OCI-LY7 (cell line): ENCODE data around the gene XRCC5. TPM values are rescaled to one million over a fixed set of nuclear protein-coding genes. Genes with fewer than 3 reads are reported as not detected.

Source experiments
- BruUV-seq: library from RNA; stranded (reverse); fragments of 400-500 nt; replicated peaks from 2 replicates; lab custom pipeline; 2021; lab: Mats Ljungman, UMichigan
- CTCF ChIA-PET: fragments of 300-600 bp; sonication (Branson Sonifier 250); formaldehyde crosslinking; loops from one replicate; lab custom pipeline; 2022; ENCODE audit warnings: antibody characterized with exemption; ENCODE audit not compliant: unreplicated experiment; lab: Charles Lee
- POLR2A ChIA-PET: fragments of 300-600 bp; sonication (Branson Sonifier 250); formaldehyde crosslinking; loops from one replicate; lab custom pipeline; 2022; ENCODE audit warnings: antibody characterized with exemption; lab: Charles Lee
- DNase-seq: peaks from one replicate; pipeline ENCODE4 v3.0.0-alpha.2; 2015; ENCODE audit warnings: low spot score
- H2AFZ ChIP-seq: fragments of 200-600 bp; sonication (generic), shearing (Covaris generic); 2 replicates; pipeline ENCODE4 v1.6.1; 2014; ENCODE audit warnings: mild to moderate bottlenecking, antibody characterized with exemption, low read length, moderate library complexity
- H3K27ac ChIP-seq: fragments of 200-600 bp; sonication (generic); 2 replicates; pipeline ENCODE4 v1.5.1; 2014; ENCODE audit warnings: mixed run types, low read depth, mild to moderate bottlenecking, moderate library complexity, low read length, inconsistent platforms; ENCODE audit not compliant: poor library complexity, severe bottlenecking
- H3K36me3 ChIP-seq: fragments of 200-600 bp; sonication (generic); 2 replicates; pipeline ENCODE4 v1.6.1; 2014; ENCODE audit warnings: mild to moderate bottlenecking, antibody characterized with exemption, low read length, moderate library complexity, mixed read lengths; ENCODE audit not compliant: insufficient read depth
- H3K4me1 ChIP-seq: fragments of 200-600 bp; sonication (generic); 2 replicates; pipeline ENCODE4 v1.5.1; 2014; ENCODE audit warnings: mild to moderate bottlenecking, low read length; ENCODE audit not compliant: insufficient read depth, poor library complexity, severe bottlenecking
- H3K4me2 ChIP-seq: fragments of 200-600 bp; sonication (generic); 2 replicates; pipeline ENCODE4 v1.6.1; 2014; ENCODE audit warnings: mild to moderate bottlenecking, low read length
- H3K4me3 ChIP-seq: fragments of 200-600 bp; sonication (generic); 2 replicates; pipeline ENCODE4 v1.5.1; 2014; ENCODE audit warnings: mild to moderate bottlenecking, low read depth, low read length; ENCODE audit not compliant: poor library complexity, severe bottlenecking
- H3K79me2 ChIP-seq: fragments of 200-600 bp; sonication (generic); 2 replicates; pipeline ENCODE4 v1.6.1; 2016; ENCODE audit warnings: low read depth, mild to moderate bottlenecking, low read length, moderate library complexity, mixed read lengths; ENCODE audit not compliant: insufficient read depth
- H3K9me2 ChIP-seq: fragments of 200-600 bp; sonication (generic); 2 replicates; pipeline ENCODE4 v1.6.1; 2016; ENCODE audit warnings: mild to moderate bottlenecking, low read length, mixed read lengths; ENCODE audit not compliant: insufficient read depth
- H3K9me3 ChIP-seq: fragments of 200-600 bp; sonication (generic); 2 replicates; pipeline ENCODE4 v1.6.1; 2014; ENCODE audit warnings: mild to moderate bottlenecking, mixed run types, low read length, mixed read lengths
- H4K20me1 ChIP-seq: fragments of 200-600 bp; sonication (generic); 2 replicates; pipeline ENCODE4 v1.6.1; 2014; ENCODE audit warnings: mild to moderate bottlenecking, antibody characterized with exemption, low read length, moderate library complexity, mixed read lengths; ENCODE audit not compliant: insufficient read depth
- EZH2phosphoT487 ChIP-seq: fragments of 200-600 bp; sonication (generic); IDR thresholded peaks from 2 replicates; pipeline ENCODE4 v1.6.1; 2018; ENCODE audit warnings: low read depth, borderline replicate concordance, mild to moderate bottlenecking, mixed run types, antibody characterized with exemption, low read length, moderate library complexity, mixed read lengths
- intact Hi-C: fragments of 100-400 bp; cut with micrococcal nuclease; formaldehyde crosslinking; loops from one replicate; pipeline ENCODE4 v1.10.0; 2022; ENCODE audit not compliant: unreplicated experiment
- total RNA-seq, 2 experiments: library from RNA; depleted of rRNA in 1 of 2; stranded (reverse); fragments of >200 nt in 1 of 2; shearing (Covaris generic) in 1 of 2; gene quantifications; 2 replicates each; pipeline ENCODE4 v1.2.3, GENCODE V29; 2014 to 2022
- TF ChIP-seq, protein P1 (sequence below): fragments of 200-600 bp; sonication (generic); conservative IDR thresholded peaks from 2 replicates; pipeline ENCODE4 v1.5.1; 2014; ENCODE audit warnings: mild to moderate bottlenecking, antibody characterized with exemption, low read length, moderate library complexity, mixed read lengths

Gene XRCC5
- total RNA-seq, 2 experiments from 2014 or later = 174 to 344 TPM

DNA sequence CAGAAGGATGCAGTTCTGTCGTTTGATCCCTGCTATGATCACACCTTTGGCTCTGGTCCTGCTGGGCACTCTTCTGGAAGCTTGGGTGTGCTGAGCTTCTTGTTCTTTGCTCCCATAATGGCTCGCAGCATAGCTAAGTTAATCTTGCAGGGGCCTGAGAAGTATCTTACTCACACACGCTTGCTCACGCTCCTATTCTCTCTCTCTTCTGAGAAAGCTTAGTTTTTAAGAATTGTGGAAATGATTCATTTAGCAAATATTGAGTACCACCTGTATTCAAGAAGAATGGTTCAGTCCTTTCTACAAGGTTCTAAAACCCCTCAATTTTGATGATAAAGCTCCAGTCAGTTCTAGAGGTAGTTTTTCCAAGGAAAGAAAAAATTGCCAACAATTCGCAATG lies 40.6 kb downstream of the XRCC5 start:
- H3K4me3 ChIP-seq = no peak overlapping the region
- H3K4me1 ChIP-seq = no peaks in the 10 kb centered on the region
- H2AFZ ChIP-seq = no peak overlapping the region
- ChIA-PET POLR2A (interaction anchor here (2.4 kb wide), 1 partner anchor 15 kb away, joined by 9 read pairs; no protein-coding TSS in a partner anchor), CTCF (interaction anchor here (0.5 kb wide), 1 partner anchor 88 kb away, joined by 5 read pairs; no protein-coding TSS in a partner anchor)
- TF ChIP-seq, protein P1, sequence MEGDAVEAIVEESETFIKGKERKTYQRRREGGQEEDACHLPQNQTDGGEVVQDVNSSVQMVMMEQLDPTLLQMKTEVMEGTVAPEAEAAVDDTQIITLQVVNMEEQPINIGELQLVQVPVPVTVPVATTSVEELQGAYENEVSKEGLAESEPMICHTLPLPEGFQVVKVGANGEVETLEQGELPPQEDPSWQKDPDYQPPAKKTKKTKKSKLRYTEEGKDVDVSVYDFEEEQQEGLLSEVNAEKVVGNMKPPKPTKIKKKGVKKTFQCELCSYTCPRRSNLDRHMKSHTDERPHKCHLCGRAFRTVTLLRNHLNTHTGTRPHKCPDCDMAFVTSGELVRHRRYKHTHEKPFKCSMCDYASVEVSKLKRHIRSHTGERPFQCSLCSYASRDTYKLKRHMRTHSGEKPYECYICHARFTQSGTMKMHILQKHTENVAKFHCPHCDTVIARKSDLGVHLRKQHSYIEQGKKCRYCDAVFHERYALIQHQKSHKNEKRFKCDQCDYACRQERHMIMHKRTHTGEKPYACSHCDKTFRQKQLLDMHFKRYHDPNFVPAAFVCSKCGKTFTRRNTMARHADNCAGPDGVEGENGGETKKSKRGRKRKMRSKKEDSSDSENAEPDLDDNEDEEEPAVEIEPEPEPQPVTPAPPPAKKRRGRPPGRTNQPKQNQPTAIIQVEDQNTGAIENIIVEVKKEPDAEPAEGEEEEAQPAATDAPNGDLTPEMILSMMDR = no peak
- no peak for TF ChIP-seq EZH2phosphoT487
- H4K20me1 ChIP-seq = peaks cover 8% of the 10 kb centered on the region; the same call in 1 of the 2 replicates
- H3K4me2 ChIP-seq = no peak overlapping the region
- H3K36me3 ChIP-seq = peaks cover 100% of the 10 kb centered on the region
- no peaks in the 10 kb centered on the region; the same call in 1 of the 2 replicates for H3K79me2 ChIP-seq
- H3K27ac ChIP-seq = no peak overlapping the region
- no TSS peak for BruUV-seq
- DNase-seq = no peak
- intact Hi-C loops = no loop called here
- H3K9me2 ChIP-seq = no peaks in the 10 kb centered on the region
- no peaks in the 10 kb centered on the region for H3K9me3 ChIP-seq

DNA sequence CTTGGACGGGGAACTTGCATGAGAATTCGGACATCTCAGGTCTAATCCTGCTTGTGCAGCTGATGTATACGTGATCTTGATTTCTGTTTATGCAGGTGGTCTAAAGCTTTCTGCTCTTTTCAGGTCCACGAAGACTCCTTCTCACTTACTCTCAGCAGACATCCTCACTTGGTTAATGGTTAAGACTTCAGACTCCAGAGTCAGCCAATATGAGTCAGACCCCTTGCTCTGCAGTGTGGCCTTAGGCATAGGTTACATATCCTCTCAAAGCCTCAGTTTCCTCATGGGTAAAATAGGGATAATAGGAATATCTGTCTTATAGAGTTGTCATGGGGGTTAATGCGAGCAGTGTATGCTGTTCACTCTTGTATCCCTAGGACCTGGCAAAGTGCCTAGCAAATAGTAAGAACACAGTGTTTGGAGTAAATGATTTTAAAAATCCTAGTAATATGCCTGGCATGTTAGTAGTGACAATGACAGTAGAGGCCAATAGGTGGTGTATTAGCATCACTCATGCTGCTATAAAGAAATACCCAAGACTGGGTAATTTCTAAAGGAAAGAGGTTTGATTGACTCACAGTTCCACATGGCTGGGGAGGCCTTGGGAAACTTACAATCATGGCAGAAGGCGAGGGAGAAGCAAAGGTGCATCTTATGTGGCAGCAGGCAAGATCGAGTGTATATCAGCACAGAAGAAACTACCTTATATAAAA lies 42.3 kb downstream of the XRCC5 start:
- Histone ChIP-seq H3K4me2 (no peak overlapping the region), H3K4me3 (no peak overlapping the region), H2AFZ (no peak overlapping the region), H3K36me3 (peaks cover 100% of the 10 kb centered on the region), H3K9me3 (no peaks in the 10 kb centered on the region), H3K4me1 (no peaks in the 10 kb centered on the region), H4K20me1 (0 out of 2 replicates have a peak, but pooled peaks cover 4% of the 10 kb centered on the region), H3K27ac (no peak overlapping the region), H3K79me2 (no peaks in the 10 kb centered on the region; the same call in 1 of the 2 replicates), H3K9me2 (no peaks in the 10 kb centered on the region)
- DNase-seq = no peak
- intact Hi-C loops = no loop called here
- ChIA-PET POLR2A (interaction anchor here (0.6 kb wide), 1 partner anchor 16 kb away, joined by 3 read pairs; no protein-coding TSS in a partner anchor), CTCF (no interaction called here)
- BruUV-seq = no TSS peak
- no peak for TF ChIP-seq EZH2phosphoT487
- TF ChIP-seq, protein P1 = no peak
